ENCODE data around the gene FANCD2.

Gene FANCD2

GRCh38 chr3:10026084-10026890 lies at the start of gene FANCD2:
TSS of gene FANCD2 (plus strand) at chr3:10026437. CDS start at chr3:10028658, 2,221 bp downstream.
- H3K4me3 ChIP-seq (ENCODE audit: control insufficient read depth, low read depth, low read length) = peak within 1 kb of the TSS; percentile 86
- DNase-seq (ENCODE audit: low read depth) = no peak
- no peak for TF ChIP-seq CTCF (IDR thresholded peaks at IDR 0.05; ENCODE audit: control insufficient read depth, insufficient read depth, low read depth, low read length, missing control alignments)

- peak; percentile 98 for DNase-seq (ENCODE audit: low read depth)
- TF ChIP-seq CTCF (IDR thresholded peaks at IDR 0.05; ENCODE audit: control insufficient read depth, insufficient read depth, low read depth, low read length, missing control alignments) = no peak
- H3K4me3 ChIP-seq (ENCODE audit: control insufficient read depth, low read depth, low read length) = no peak overlapping the region
These were observed 49.2 kb upstream of the FANCD2 start for GRCh38 chr3:9976721-9977709.

- DNase-seq (ENCODE audit: low read depth) = no peak
- no peak overlapping the region for H3K4me3 ChIP-seq (ENCODE audit: control insufficient read depth, low read depth, low read length)
- no peak for TF ChIP-seq CTCF (IDR thresholded peaks at IDR 0.05; ENCODE audit: control insufficient read depth, insufficient read depth, low read depth, low read length, missing control alignments)
These were observed 47.4 kb upstream of the FANCD2 start for GRCh38 chr3:9978710-9979305.

- no peak for TF ChIP-seq CTCF (IDR thresholded peaks at IDR 0.05; ENCODE audit: control insufficient read depth, insufficient read depth, low read depth, low read length, missing control alignments)
- no peak for DNase-seq (ENCODE audit: low read depth)
- H3K4me3 ChIP-seq (ENCODE audit: control insufficient read depth, low read depth, low read length) = no peak overlapping the region
These were observed 46.0 kb upstream of the FANCD2 start for GRCh38 chr3:9980251-9980650.

- TF ChIP-seq CTCF (IDR thresholded peaks at IDR 0.05; ENCODE audit: control insufficient read depth, insufficient read depth, low read depth, low read length, missing control alignments) = no peak
- DNase-seq (ENCODE audit: low read depth) = no peak
- H3K4me3 ChIP-seq (ENCODE audit: control insufficient read depth, low read depth, low read length) = peak overlapping the region; percentile 80
These were observed 40.0 kb upstream of the FANCD2 start for GRCh38 chr3:9986230-9986725.
